H1 (cell line): ENCODE results near the gene SEL1L2. TPM values are rescaled to one million over a fixed set of nuclear protein-coding genes. Genes with fewer than 3 reads are reported as not detected.

ENCODE experiments used
- SP4 ChIP-seq: IDR thresholded peaks from 2 replicates; pipeline ENCODE4 v1.6.1; 2012; ENCODE audit warnings: low read length, inconsistent platforms
- polyA plus RNA-seq, 7 experiments: library from polyadenylated mRNA; depleted of rRNA in 3 of 7; stranded (reverse) in 5 of 7; unstranded in 2 of 7; fragments of >200 nt in 5 of 7; fragments of 200-250 nt in 2 of 7; gene quantifications; 1 replicate in 5 of 7; 2 replicates in 1 of 7; 4 replicates in 1 of 7; pipeline versions ENCODE4 v1.2.1 to v1.2.3, GENCODE V29; 2011 to 2013; ENCODE audit warnings: missing spikeins in 2 of 7, mixed read lengths in 2 of 7
- total RNA-seq: library from RNA; stranded (reverse); fragmentation: NEBNext Ultra II Directional; extraction: Animal tissue kit (Norgen Biotek cat#: 25700); gene quantifications from 2 replicates; pipeline ENCODE4 v1.2.1, GENCODE V29; 2021

SEL1L2 gene
- total and polyA plus RNA-seq, 2 of the 8 experiments (the other 6 are each of a cell fraction or from before 2014, with no cell fraction given), result not detected

GRCh38 chr20:13878566-13878965, 111.8 kb downstream of the SEL1L2 start (continued):
- TF ChIP-seq SP4, result no peak
